Adipocyte (in vitro differentiated cells): ENCODE measurements around the gene LILRA1.
"Not testable (repeated sequence)": the region's sequence is repeated elsewhere in the genome, so short reads cannot be mapped to it uniquely, and the experiment has no call there.

ENCODE experiments used
- DNase-seq: peaks from one replicate; pipeline ENCODE4 v3.0.0-alpha.2; 2015; ENCODE audit warnings: low read depth
- H3K27me3 ChIP-seq: replicated peaks from 2 replicates; pipeline ENCODE4 v1.7.0; 2013; ENCODE audit warnings: mild to moderate bottlenecking, low read length, moderate library complexity; ENCODE audit not compliant: control insufficient read depth, insufficient read depth
- H3K36me3 ChIP-seq: 2 replicates; pipeline ENCODE4 v1.7.0; 2013; ENCODE audit warnings: low read length, mild to moderate bottlenecking, moderate library complexity; ENCODE audit not compliant: control insufficient read depth, insufficient read depth, severe bottlenecking
- H3K4me1 ChIP-seq: 2 replicates; pipeline ENCODE4 v1.7.0; 2013; ENCODE audit warnings: mild to moderate bottlenecking, low read length, moderate library complexity; ENCODE audit not compliant: control insufficient read depth, insufficient read depth
- H3K4me3 ChIP-seq: 2 replicates; pipeline ENCODE4 v1.7.0; 2013; ENCODE audit warnings: mild to moderate bottlenecking, low read length, moderate library complexity
- H3K9ac ChIP-seq: 2 replicates; pipeline ENCODE4 v1.7.0; 2013; ENCODE audit warnings: mild to moderate bottlenecking, low read length, moderate library complexity
- H3K9me3 ChIP-seq: 2 replicates; pipeline ENCODE4 v1.7.0; 2013; ENCODE audit warnings: mild to moderate bottlenecking, low read length, moderate library complexity; ENCODE audit not compliant: control insufficient read depth

LILRA1 gene

GRCh38 chr19:54593445-54593844 is at the start of gene LILRA1:
LILRA1 (plus strand) TSS chr19:54593632; CDS start chr19:54594245, 613 bp downstream.
- H3K4me3 ChIP-seq, H3K27me3 ChIP-seq, DNase-seq, H3K9me3 ChIP-seq, H3K4me1 ChIP-seq, H3K36me3 ChIP-seq, H3K9ac ChIP-seq: not testable (repeated sequence)

GRCh38 chr19:54548806-54549205 is 44.6 kb upstream of the LILRA1 start:
- Histone ChIP-seq H3K4me3 (no peak overlapping the region), H3K9ac (no peak overlapping the region), H3K27me3 (no peaks in the 10 kb centered on the region), H3K4me1 (no peaks in the 10 kb centered on the region), H3K9me3 (no peaks in the 10 kb centered on the region), H3K36me3 (no peaks in the 10 kb centered on the region)
- DNase-seq = no peak

GRCh38 chr19:54549224-54549623 is 44.2 kb upstream of the LILRA1 start:
- no peak overlapping the region for H3K9ac ChIP-seq
- no peaks in the 10 kb centered on the region for H3K36me3 ChIP-seq
- H3K9me3 ChIP-seq = no peaks in the 10 kb centered on the region
- DNase-seq = no peak
- no peaks in the 10 kb centered on the region for H3K27me3 ChIP-seq
- H3K4me1 ChIP-seq = no peaks in the 10 kb centered on the region
- H3K4me3 ChIP-seq = no peak overlapping the region

DNA sequence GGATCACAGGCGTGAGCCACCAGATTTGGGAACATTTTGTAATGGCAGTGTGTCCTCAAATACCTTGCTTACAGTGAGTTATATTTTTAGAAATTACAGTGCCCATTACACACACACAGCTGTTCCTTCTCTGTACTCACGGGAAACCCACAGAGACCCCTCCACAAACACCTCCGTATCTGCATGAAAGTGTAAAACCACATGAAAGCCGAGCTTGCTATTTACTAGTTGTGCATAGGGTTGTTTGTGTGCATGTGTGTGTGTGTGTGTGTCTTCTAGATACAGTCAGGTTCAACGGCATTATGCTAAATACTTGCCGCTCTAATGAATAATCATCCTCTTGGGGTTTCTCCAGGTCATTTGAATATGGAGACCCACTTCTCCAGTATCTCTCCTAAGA is 42.1 kb upstream of the LILRA1 start:
- Histone ChIP-seq H3K4me1 (no peaks in the 10 kb centered on the region), H3K9ac (no peak overlapping the region), H3K36me3 (no peaks in the 10 kb centered on the region), H3K4me3 (no peak overlapping the region), H3K27me3 (no peaks in the 10 kb centered on the region), H3K9me3 (no peaks in the 10 kb centered on the region)
- DNase-seq = no peak

- DNase-seq = no peak
- H3K4me3 ChIP-seq = no peak overlapping the region
- no peaks in the 10 kb centered on the region for H3K36me3 ChIP-seq
- H3K4me1 ChIP-seq = no peaks in the 10 kb centered on the region
- H3K9me3 ChIP-seq = no peaks in the 10 kb centered on the region
- H3K27me3 ChIP-seq = no peaks in the 10 kb centered on the region
- no peak overlapping the region for H3K9ac ChIP-seq
These were observed 41.2 kb upstream of the LILRA1 start for GRCh38 chr19:54551950-54552912.

- no peaks in the 10 kb centered on the region for H3K9me3 ChIP-seq
These were observed 40.5 kb upstream of the LILRA1 start for GRCh38 chr19:54552913-54553310.

DNA sequence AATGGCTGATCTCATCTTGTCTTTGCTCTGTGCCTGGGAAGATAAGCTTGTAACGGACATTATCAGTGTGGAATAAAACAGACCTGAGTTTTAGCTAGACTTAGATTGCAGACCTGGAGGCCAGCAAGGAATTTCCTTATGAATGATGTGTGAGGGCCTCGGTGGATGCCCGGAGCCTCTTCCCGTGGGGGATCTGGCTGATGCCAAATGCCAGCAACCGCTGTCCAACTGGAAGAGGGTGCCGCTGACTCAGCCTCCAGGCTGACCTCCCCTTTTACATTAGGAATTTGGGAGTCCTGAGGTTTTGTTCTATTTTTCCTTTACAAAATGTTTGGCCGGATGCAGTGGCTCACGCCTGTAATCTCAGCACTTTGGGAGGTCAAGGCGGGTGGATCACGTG is 39.4 kb upstream of the LILRA1 start:
- no peaks in the 10 kb centered on the region for H3K9me3 ChIP-seq
- H3K4me1 ChIP-seq = no peaks in the 10 kb centered on the region
- no peak for DNase-seq
- H3K4me3 ChIP-seq = no peak overlapping the region
- no peak overlapping the region for H3K9ac ChIP-seq
- H3K36me3 ChIP-seq = no peaks in the 10 kb centered on the region
- H3K27me3 ChIP-seq = no peaks in the 10 kb centered on the region

More at GRCh38 chr19:54552913-54553310, 40.5 kb upstream of the LILRA1 start:
- Histone ChIP-seq H3K27me3 (no peaks in the 10 kb centered on the region), H3K4me1 (no peaks in the 10 kb centered on the region), H3K4me3 (no peak overlapping the region), H3K9ac (no peak overlapping the region), H3K36me3 (no peaks in the 10 kb centered on the region)
- DNase-seq = no peak

DNA sequence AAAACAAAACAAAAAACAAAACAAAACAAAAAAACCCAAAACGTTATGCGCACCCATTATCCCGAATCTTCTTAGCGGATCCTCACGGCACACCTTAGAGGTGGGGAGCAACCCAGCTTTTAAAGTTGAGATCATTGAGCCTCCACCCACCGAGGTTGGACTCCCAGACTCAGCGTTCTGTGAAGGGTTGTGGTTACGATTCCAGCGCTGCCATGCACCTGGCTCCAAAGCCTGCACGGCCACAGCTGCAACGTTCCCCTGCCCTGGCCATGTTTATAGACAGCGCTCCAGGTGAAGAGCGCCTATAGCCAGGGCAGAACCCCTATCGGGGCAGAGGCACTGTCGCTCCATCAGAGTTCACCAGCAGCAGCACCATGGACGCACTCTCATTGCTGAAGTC is 38.5 kb upstream of the LILRA1 start:
- Histone ChIP-seq H3K36me3 (no peaks in the 10 kb centered on the region), H3K9me3 (no peaks in the 10 kb centered on the region), H3K27me3 (no peaks in the 10 kb centered on the region), H3K9ac (no peak overlapping the region), H3K4me3 (no peak overlapping the region), H3K4me1 (no peaks in the 10 kb centered on the region)
- no peak for DNase-seq

GRCh38 chr19:54556194-54556593 is 37.2 kb upstream of the LILRA1 start:
- no peaks in the 10 kb centered on the region for H3K4me1 ChIP-seq
- no peak overlapping the region for H3K9ac ChIP-seq
- H3K27me3 ChIP-seq = no peaks in the 10 kb centered on the region
- H3K36me3 ChIP-seq = no peaks in the 10 kb centered on the region
- no peak for DNase-seq
- no peak overlapping the region for H3K4me3 ChIP-seq
- no peaks in the 10 kb centered on the region for H3K9me3 ChIP-seq

DNA sequence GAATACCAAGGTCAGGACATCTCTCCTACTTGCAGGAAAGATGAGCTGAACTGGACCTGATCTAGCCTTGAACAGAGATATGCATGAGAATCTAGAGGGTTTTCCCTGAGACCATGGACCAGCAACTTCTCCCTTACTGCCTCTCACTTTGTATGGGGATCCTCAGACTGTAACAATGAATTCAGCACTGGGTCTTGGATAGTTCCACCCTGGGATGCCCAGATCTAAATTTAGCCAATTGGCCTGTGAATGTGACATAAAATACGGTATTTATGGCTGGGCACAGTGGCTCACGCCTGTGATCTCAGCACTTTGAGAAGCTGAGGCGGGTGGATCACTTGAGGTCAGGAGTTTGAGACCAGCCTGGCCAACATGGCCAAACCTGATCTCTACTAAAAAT is 35.1 kb upstream of the LILRA1 start:
- no peak overlapping the region for H3K4me3 ChIP-seq
- no peaks in the 10 kb centered on the region for H3K9me3 ChIP-seq
- no peaks in the 10 kb centered on the region for H3K36me3 ChIP-seq
- no peak for DNase-seq
- H3K27me3 ChIP-seq = no peaks in the 10 kb centered on the region
- H3K4me1 ChIP-seq = no peaks in the 10 kb centered on the region
- no peak overlapping the region for H3K9ac ChIP-seq

DNA sequence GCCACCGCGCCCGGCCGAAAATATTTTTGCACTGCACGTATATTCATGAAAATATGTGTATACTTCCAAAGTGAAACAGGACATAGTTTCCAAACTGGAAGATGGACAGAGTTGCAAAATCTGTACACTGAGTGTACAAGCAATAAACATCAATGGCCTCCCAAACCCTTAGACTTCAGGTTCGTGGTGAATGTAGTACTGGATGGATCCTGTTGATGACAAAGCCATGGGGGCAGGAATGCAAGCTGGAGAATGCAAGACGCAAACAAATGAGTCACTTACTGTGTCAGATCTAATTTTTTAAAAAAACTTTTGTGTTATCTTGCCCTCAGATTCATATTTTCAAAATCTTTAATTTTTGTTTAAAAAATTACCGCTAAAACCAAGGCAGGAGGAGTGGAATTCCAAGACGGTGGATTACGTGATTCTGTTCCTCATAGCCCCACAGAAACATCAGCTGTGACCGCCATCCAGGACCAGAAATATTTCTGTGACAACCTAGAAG is 32.5 kb upstream of the LILRA1 start:
- Histone ChIP-seq H3K9ac (no peak overlapping the region), H3K4me1 (no peaks in the 10 kb centered on the region), H3K4me3 (no peak overlapping the region), H3K9me3 (no peaks in the 10 kb centered on the region), H3K27me3 (no peaks in the 10 kb centered on the region), H3K36me3 (no peaks in the 10 kb centered on the region)
- no peak for DNase-seq
